Mesothelial cell of epicardium (in vitro differentiated cells): ENCODE results near the gene C8G. TPM values are rescaled to one million over a fixed set of nuclear protein-coding genes. Genes with fewer than 3 reads are reported as not detected.

ENCODE experiments used
- DNase-seq, 2 experiments: peaks; one replicate each; pipeline ENCODE4 v3.0.0; 2021; ENCODE audit warnings: low spot score in 2 of 2; ENCODE audit not compliant: unreplicated experiment in 2 of 2
- H3K27ac Mint-ChIP-seq: 2 replicates; pipeline ENCODE4 v1.8.0; 2021; ENCODE audit warnings: mixed read lengths
- H3K27me3 Mint-ChIP-seq: 2 replicates; pipeline ENCODE4 v1.8.0; 2021; ENCODE audit warnings: low read depth, mixed read lengths
- H3K36me3 Mint-ChIP-seq: 2 replicates; pipeline ENCODE4 v1.8.0; 2021; ENCODE audit warnings: mixed read lengths
- H3K4me1 Mint-ChIP-seq: 2 replicates; pipeline ENCODE4 v1.8.0; 2021; ENCODE audit warnings: mixed read lengths
- H3K4me3 Mint-ChIP-seq: 2 replicates; pipeline ENCODE4 v1.8.0; 2021; ENCODE audit warnings: mild to moderate bottlenecking, moderate library complexity, mixed read lengths
- H3K9me3 Mint-ChIP-seq: 2 replicates; pipeline ENCODE4 v1.8.0; 2021; ENCODE audit warnings: mixed read lengths
- CTCF ChIP-seq: fragments of 200-600 bp; sonication (generic); IDR thresholded peaks from one replicate; pipeline ENCODE4 v1.5.0; 2021; ENCODE audit warnings: antibody characterized with exemption; ENCODE audit not compliant: unreplicated experiment
- total RNA-seq: library from RNA; stranded (reverse); gene quantifications from 3 replicates; pipeline ENCODE4 v1.2.1, GENCODE V29; 2021

The C8G gene
- total RNA-seq, 1 donor from 2014 or later, result 1.5 TPM

- no peak for DNase-seq
- no peaks in the 10 kb centered on the region for H3K27me3 Mint-ChIP-seq
- TF ChIP-seq CTCF, result no peak
- no peaks in the 10 kb centered on the region for H3K4me1 Mint-ChIP-seq
- no peak overlapping the region for H3K27ac Mint-ChIP-seq
- peaks cover 34% of the 10 kb centered on the region for H3K36me3 Mint-ChIP-seq
- H3K4me3 Mint-ChIP-seq, result no peak overlapping the region
- peaks cover 13% of the 10 kb centered on the region for H3K9me3 Mint-ChIP-seq
These were observed 10.8 kb upstream of the C8G start for GRCh38 chr9:136934277-136934676.

- H3K27me3 Mint-ChIP-seq, result no peaks in the 10 kb centered on the region
- H3K9me3 Mint-ChIP-seq, result peaks cover 13% of the 10 kb centered on the region
- no peak overlapping the region for H3K4me3 Mint-ChIP-seq
- H3K4me1 Mint-ChIP-seq, result no peaks in the 10 kb centered on the region
- no peak for DNase-seq
- no peak for TF ChIP-seq CTCF
- no peak overlapping the region for H3K27ac Mint-ChIP-seq
- peaks cover 38% of the 10 kb centered on the region for H3K36me3 Mint-ChIP-seq
These were observed 9.4 kb upstream of the C8G start for GRCh38 chr9:136935651-136936050.

GRCh38 chr9:136936645-136937170 is 8.3 kb upstream of the C8G start:
- no peak for DNase-seq
- Mint-ChIP-seq H3K4me3 (no peak overlapping the region), H3K4me1 (no peaks in the 10 kb centered on the region), H3K36me3 (peaks cover 40% of the 10 kb centered on the region), H3K27ac (no peak overlapping the region), H3K27me3 (no peaks in the 10 kb centered on the region), H3K9me3 (peaks cover 12% of the 10 kb centered on the region)
- TF ChIP-seq CTCF, result no peak

- Mint-ChIP-seq H3K4me3 (no peak overlapping the region), H3K27me3 (no peaks in the 10 kb centered on the region), H3K27ac (no peak overlapping the region), H3K9me3 (peaks cover 7% of the 10 kb centered on the region), H3K36me3 (peaks cover 38% of the 10 kb centered on the region), H3K4me1 (no peaks in the 10 kb centered on the region)
- DNase-seq, result no peak
- TF ChIP-seq CTCF, result no peak
These were observed 7.6 kb upstream of the C8G start for GRCh38 chr9:136937186-136938001.

- Mint-ChIP-seq H3K27me3 (no peaks in the 10 kb centered on the region), H3K36me3 (peaks cover 26% of the 10 kb centered on the region), H3K4me3 (no peak overlapping the region), H3K27ac (no peak overlapping the region), H3K9me3 (no peaks in the 10 kb centered on the region), H3K4me1 (no peaks in the 10 kb centered on the region)
- DNase-seq, result no peak
- no peak for TF ChIP-seq CTCF
These were observed 5.5 kb upstream of the C8G start for GRCh38 chr9:136939431-136939995.
